Keratinocyte (primary cell): ENCODE results near the gene ADARB2.

Source experiments
- CTCF ChIP-seq, 3 experiments: IDR thresholded peaks in 1 of 3; conservative IDR thresholded peaks in 1 of 3; optimal IDR thresholded peaks in 1 of 3; 2 replicates in 2 of 3; 3 replicates in 1 of 3; pipeline versions ENCODE3 to v1.5.1; 2011; ENCODE audit warnings: low read length in 3 of 3, mild to moderate bottlenecking in 3 of 3, moderate library complexity in 2 of 3, control low read depth in 1 of 3, inconsistent platforms in 1 of 3; ENCODE audit not compliant: insufficient read depth in 2 of 3; ENCODE audit errors: extremely low read depth in 1 of 3
- EZH2 ChIP-seq: IDR thresholded peaks from one replicate; pipeline ENCODE4 v1.6.1; 2012; ENCODE audit warnings: inconsistent platforms, mild to moderate bottlenecking, low read length, moderate library complexity

DNA sequence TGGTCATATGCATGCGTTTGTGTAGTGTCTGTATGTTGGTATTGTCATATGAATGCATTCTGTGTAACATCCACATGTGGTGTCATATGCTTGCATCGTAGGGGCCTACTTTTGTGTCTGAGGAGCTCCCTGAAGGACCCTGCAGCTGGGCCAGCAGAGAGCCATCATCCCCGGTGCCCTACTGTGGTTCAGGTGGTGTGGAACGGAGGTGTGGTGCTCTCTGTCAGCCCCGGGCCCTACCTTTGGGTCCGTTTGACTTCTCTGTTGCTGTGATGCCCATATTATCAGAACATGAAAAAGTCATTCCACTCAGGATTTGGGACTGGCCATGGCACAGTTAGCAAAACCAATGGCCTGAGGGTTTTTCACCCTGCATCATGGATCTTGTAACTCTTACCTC is 217.9 kb downstream of the ADARB2 start:
- TF ChIP-seq CTCF (optimal IDR thresholded peaks at IDR 0.05 in 1 of 3, IDR thresholded peaks at IDR 0.05 in 1 of 3, conservative IDR thresholded peaks at IDR 0.05 in 1 of 3; ENCODE audit: extremely low read depth in 1 of 3, insufficient read depth in 2 of 3, low read length in 3 of 3) (no peak), EZH2 (no peak)
